HepG2 (cell line): ENCODE measurements around the gene SIVA1. TPM values are rescaled to one million over a fixed set of nuclear protein-coding genes. Genes with fewer than 3 reads are reported as not detected.
A peak's percentile ranks its signal among the peaks of the same experiment; 100 is the strongest.

ENCODE experiments used
- BCLAF1 ChIP-seq: fragments of 450-650 bp; IDR thresholded peaks from 2 replicates; pipeline ENCODE4 v1.6.1; 2017; ENCODE audit warnings: mild to moderate bottlenecking
- ELF1 ChIP-seq: sonication (generic); formaldehyde crosslinking; IDR thresholded peaks from 2 replicates; pipeline ENCODE4 v1.4.0; 2020; ENCODE audit warnings: missing genetic modification reagents
- MED1 ChIP-seq: sonication (generic); formaldehyde crosslinking; IDR thresholded peaks from 2 replicates; pipeline ENCODE4 v1.4.0; 2020; ENCODE audit warnings: missing genetic modification reagents
- PATZ1 ChIP-seq: sonication (generic); formaldehyde crosslinking; IDR thresholded peaks from 2 replicates; pipeline ENCODE4 v1.4.0; 2020; ENCODE audit warnings: missing genetic modification reagents
- ZNF543 ChIP-seq: sonication (generic); formaldehyde crosslinking; IDR thresholded peaks from 2 replicates; pipeline ENCODE4 v1.4.0; 2020; ENCODE audit warnings: mild to moderate bottlenecking, missing genetic modification reagents
- ZNF609 ChIP-seq: sonication (generic); formaldehyde crosslinking; IDR thresholded peaks from 2 replicates; pipeline ENCODE4 v1.4.0; 2020; ENCODE audit warnings: mild to moderate bottlenecking, missing genetic modification reagents, borderline replicate concordance
- polyA plus RNA-seq, 8 experiments: library from polyadenylated mRNA; depleted of rRNA in 3 of 8; stranded (reverse) in 7 of 8; unstranded in 1 of 8; fragments of >200 nt; fragmentation: Illumina TruSeq in 4 of 8; extraction: Trizol in 4 of 8; gene quantifications; 2 replicates each; pipeline versions ENCODE4 v1.2.1 to v1.2.3, GENCODE V29; 2011 to 2016; ENCODE audit warnings: low read depth in 4 of 8, missing spikeins in 1 of 8, mixed read lengths in 1 of 8; ENCODE audit not compliant: insufficient read depth in 1 of 8
- total RNA-seq, 5 experiments: library from RNA; depleted of rRNA; stranded (reverse); fragments of >200 nt; fragmentation: Illumina TruSeq; extraction: Trizol; gene quantifications; 2 replicates each; pipeline ENCODE4 v1.2.3, GENCODE V29; 2016; ENCODE audit warnings: low read depth in 1 of 5

The SIVA1 gene
- total and polyA plus RNA-seq, 2 of the 13 experiments (the other 11 are each of a cell fraction or from before 2014, with no cell fraction given), result 123 to 186 TPM

DNA sequence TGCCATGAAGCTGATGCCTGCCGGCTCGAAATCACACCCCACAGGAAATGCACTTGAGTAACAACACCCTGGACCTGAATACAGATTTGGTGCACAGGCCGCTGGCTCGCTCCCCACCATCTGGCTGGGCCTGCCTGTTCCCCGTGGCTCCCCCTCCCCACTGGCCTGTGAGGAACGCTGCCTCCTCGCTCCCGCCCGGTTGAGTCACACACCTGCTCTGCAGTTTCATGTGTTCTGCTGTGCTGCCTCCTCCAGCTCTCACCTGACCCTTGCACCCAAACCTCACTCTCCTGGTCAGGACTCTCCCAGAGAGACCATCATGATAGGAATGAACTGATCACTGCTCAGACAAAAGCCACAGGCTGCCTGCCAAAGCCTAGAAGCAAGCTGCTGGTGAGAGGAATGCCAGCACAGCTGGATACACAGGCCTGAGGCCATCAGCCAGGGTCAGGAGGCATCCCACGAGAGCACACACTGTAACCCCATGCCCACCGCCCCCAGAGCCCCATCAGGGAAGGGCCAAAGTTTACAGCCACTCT is 3.8 kb upstream of the SIVA1 start (continued):
- TF ChIP-seq ZNF609 (CRISPR knock-in tag) (peak; percentile 31; the same call in 1 of the 2 replicates), ELF1 (CRISPR knock-in tag) (no peak), BCLAF1 (no peak), MED1 (peak; percentile 76), ZNF543 (CRISPR knock-in tag) (no peak), PATZ1 (CRISPR knock-in tag) (peak; percentile 37)
